ENCODE measurements around the gene AP2A1. TPM values are rescaled to one million over a fixed set of nuclear protein-coding genes. Genes with fewer than 3 reads are reported as not detected.

AP2A1 gene
- total and polyA plus RNA-seq, 4 donors, result 20.1 to 123 (median 57.5) TPM

GRCh38 chr19:49851456-49852259 is 84.9 kb downstream of the AP2A1 start:
- peaks cover 3 to 19% (median 13%) of the 10 kb centered on the region in 4 donors for H3K4me1 ChIP-seq (ENCODE audit: control insufficient read depth in 4 of 4, insufficient read depth in 4 of 4, low read length in 3 of 4)
- H3K27me3 ChIP-seq (ENCODE audit: control insufficient read depth in 4 of 4, insufficient read depth in 4 of 4, low read length in 3 of 4), result no peaks in the 10 kb centered on the region
- TF ChIP-seq FOXA2 (IDR thresholded peaks at IDR 0.05) (no peak), SP1 (IDR thresholded peaks at IDR 0.05) (no peak), RXRA (IDR thresholded peaks at IDR 0.05) (no peak), YY1 (IDR thresholded peaks at IDR 0.05) (no peak), JUND (IDR thresholded peaks at IDR 0.05) (no peak), TAF1 (conservative IDR thresholded peaks at IDR 0.05) (no peak), HNF4G (IDR thresholded peaks at IDR 0.05) (no peak), CTCF (IDR thresholded peaks at IDR 0.05; ENCODE audit: low read depth, low read length, missing input control) (no peak), RAD21 (IDR thresholded peaks at IDR 0.05) (no peak)
- WGBS, result 2% methylated on average over 78 of the region's 78 CpGs
- H3K9me3 ChIP-seq (ENCODE audit: control insufficient read depth in 4 of 4, low read length in 3 of 4), result no peaks in the 10 kb centered on the region
- no peak overlapping the region for H3K9ac ChIP-seq (ENCODE audit: low read depth in 1 of 2, low read length in 2 of 2)
- peaks cover 0 to 5% (median 0%) of the 10 kb centered on the region in 4 donors for H3K36me3 ChIP-seq (ENCODE audit: control insufficient read depth in 4 of 4, insufficient read depth in 3 of 4, low read depth in 1 of 4, low read length in 3 of 4)
- H3K4me3 ChIP-seq (ENCODE audit: low read depth in 1 of 3, low read length in 3 of 3), result peak overlapping the region; percentile 68 to 93 (median 92)
- DNase-seq (ENCODE audit: low spot score), result peak; percentile 55
- peak overlapping the region; percentile 99 to 100 for H3K27ac ChIP-seq (ENCODE audit: low read depth in 1 of 2, low read length in 2 of 2)

GRCh38 chr19:49852631-49853126 is 85.9 kb downstream of the AP2A1 start:
- H3K9ac ChIP-seq (ENCODE audit: low read depth in 1 of 2, low read length in 2 of 2), result no peak overlapping the region
- WGBS, result 72% methylated on average over 14 of the region's 14 CpGs

More at GRCh38 chr19:49852631-49853126, 85.9 kb downstream of the AP2A1 start:
- Histone ChIP-seq H3K27me3 (ENCODE audit: control insufficient read depth in 4 of 4, insufficient read depth in 4 of 4, low read length in 3 of 4) (no peaks in the 10 kb centered on the region), H3K36me3 (ENCODE audit: control insufficient read depth in 4 of 4, insufficient read depth in 3 of 4, low read depth in 1 of 4, low read length in 3 of 4) (peaks cover 0 to 14% (median 1%) of the 10 kb centered on the region in 4 donors), H3K4me3 (ENCODE audit: low read depth in 1 of 3, low read length in 3 of 3) (no peak overlapping the region), H3K4me1 (ENCODE audit: control insufficient read depth in 4 of 4, insufficient read depth in 4 of 4, low read length in 3 of 4) (peaks cover 3 to 19% (median 13%) of the 10 kb centered on the region in 4 donors), H3K9me3 (ENCODE audit: control insufficient read depth in 4 of 4, low read length in 3 of 4) (no peaks in the 10 kb centered on the region), H3K27ac (ENCODE audit: low read depth in 1 of 2, low read length in 2 of 2) (no peak overlapping the region)
- DNase-seq (ENCODE audit: low spot score), result no peak
- TF ChIP-seq CTCF (IDR thresholded peaks at IDR 0.05; ENCODE audit: low read depth, low read length, missing input control), result no peak
- no peak for TF ChIP-seq ATF3 (IDR thresholded peaks at IDR 0.05)
- TF ChIP-seq HNF4A (conservative IDR thresholded peaks at IDR 0.05), result no peak
- no peak for TF ChIP-seq NR2F2 (IDR thresholded peaks at IDR 0.05)
- TF ChIP-seq HNF4G (IDR thresholded peaks at IDR 0.05), result no peak
- TF ChIP-seq RXRA (IDR thresholded peaks at IDR 0.05), result no peak
- TF ChIP-seq RAD21 (IDR thresholded peaks at IDR 0.05), result no peak
- TF ChIP-seq REST (IDR thresholded peaks at IDR 0.05), result no peak
- no peak for TF ChIP-seq MAX (IDR thresholded peaks at IDR 0.05)
- no peak for TF ChIP-seq SP1 (IDR thresholded peaks at IDR 0.05)
- TF ChIP-seq JUND (IDR thresholded peaks at IDR 0.05), result no peak
- no peak for TF ChIP-seq TAF1 (conservative IDR thresholded peaks at IDR 0.05)
- no peak for TF ChIP-seq GABPA (IDR thresholded peaks at IDR 0.05 in 1 of 2, conservative IDR thresholded peaks at IDR 0.05 in 1 of 2)

Measured in liver (tissue), 9 donors.